ENCODE measurements around the gene DYNC1I1. TPM values are rescaled to one million over a fixed set of nuclear protein-coding genes. Genes with fewer than 3 reads are reported as not detected.

Gene DYNC1I1
- total RNA-seq, 1 experiment from 2014 or later, result 8.3 TPM

GRCh38 chr7:95804052-95804451 is 31.7 kb downstream of the DYNC1I1 start:
- TF ChIP-seq CTCF (IDR thresholded peaks at IDR 0.05; ENCODE audit: insufficient read depth in 1 of 2, low read depth in 1 of 2, low read length in 1 of 2, severe bottlenecking in 1 of 2, unreplicated experiment in 1 of 2), result no peak
- H3K36me3 ChIP-seq (ENCODE audit: control insufficient read depth, insufficient read depth, low read length), result no peaks in the 10 kb centered on the region
- H3K27ac Mint-ChIP-seq (ENCODE audit: unreplicated experiment), result no peak overlapping the region
- no peaks in the 10 kb centered on the region for H3K4me1 Mint-ChIP-seq (ENCODE audit: low read depth, unreplicated experiment)
- no peaks in the 10 kb centered on the region for H3K9me3 Mint-ChIP-seq (ENCODE audit: unreplicated experiment)
- H3K27me3 ChIP-seq (replicated peaks; ENCODE audit: control insufficient read depth, insufficient read depth, low read length), result no peaks in the 10 kb centered on the region; the same call in 1 of the 2 replicates
- intact Hi-C loops (cut with micrococcal nuclease; ENCODE audit: unreplicated experiment), result no loop called here
- DNase-seq, result no peak
- ChIA-PET CTCF (no interaction called here), POLR2A (no interaction called here)
- H3K4me1 ChIP-seq, result no peaks in the 10 kb centered on the region
- no peaks in the 10 kb centered on the region for H3K36me3 Mint-ChIP-seq (ENCODE audit: insufficient read depth, unreplicated experiment)
- no peak overlapping the region for H3K4me3 ChIP-seq (ENCODE audit: low read depth, low read length)
- BruUV-seq (replicated peaks), result no TSS peak
- H3K27me3 Mint-ChIP-seq (ENCODE audit: insufficient read depth, unreplicated experiment), result peaks cover 30% of the 10 kb centered on the region
- H3K9me3 ChIP-seq, result no peaks in the 10 kb centered on the region
- no peak overlapping the region for H3K4me3 Mint-ChIP-seq (ENCODE audit: unreplicated experiment)

GRCh38 chr7:95805909-95806308 is 33.6 kb downstream of the DYNC1I1 start:
- Mint-ChIP-seq H3K4me3 (ENCODE audit: unreplicated experiment) (no peak overlapping the region), H3K4me1 (ENCODE audit: low read depth, unreplicated experiment) (no peaks in the 10 kb centered on the region), H3K9me3 (ENCODE audit: unreplicated experiment) (no peaks in the 10 kb centered on the region), H3K27ac (ENCODE audit: unreplicated experiment) (no peak overlapping the region), H3K27me3 (ENCODE audit: insufficient read depth, unreplicated experiment) (peaks cover 21% of the 10 kb centered on the region), H3K36me3 (ENCODE audit: insufficient read depth, unreplicated experiment) (no peaks in the 10 kb centered on the region)
- Histone ChIP-seq H3K4me1 (no peaks in the 10 kb centered on the region), H3K4me3 (ENCODE audit: low read depth, low read length) (no peak overlapping the region), H3K9me3 (no peaks in the 10 kb centered on the region), H3K36me3 (ENCODE audit: control insufficient read depth, insufficient read depth, low read length) (no peaks in the 10 kb centered on the region), H3K27me3 (replicated peaks; ENCODE audit: control insufficient read depth, insufficient read depth, low read length) (no peaks in the 10 kb centered on the region; the same call in 1 of the 2 replicates)
- no peak for DNase-seq
- CTCF ChIA-PET, result no interaction called here
- POLR2A ChIA-PET, result no interaction called here
- no peak for TF ChIP-seq CTCF (IDR thresholded peaks at IDR 0.05; ENCODE audit: insufficient read depth in 1 of 2, low read depth in 1 of 2, low read length in 1 of 2, severe bottlenecking in 1 of 2, unreplicated experiment in 1 of 2)
- no TSS peak for BruUV-seq (replicated peaks)
- intact Hi-C loops (cut with micrococcal nuclease; ENCODE audit: unreplicated experiment), result no loop called here

- Mint-ChIP-seq H3K4me1 (ENCODE audit: low read depth, unreplicated experiment) (no peaks in the 10 kb centered on the region), H3K36me3 (ENCODE audit: insufficient read depth, unreplicated experiment) (no peaks in the 10 kb centered on the region), H3K4me3 (ENCODE audit: unreplicated experiment) (no peak overlapping the region), H3K9me3 (ENCODE audit: unreplicated experiment) (no peaks in the 10 kb centered on the region), H3K27ac (ENCODE audit: unreplicated experiment) (no peak overlapping the region), H3K27me3 (ENCODE audit: insufficient read depth, unreplicated experiment) (peaks cover 10% of the 10 kb centered on the region)
- no peaks in the 10 kb centered on the region for H3K36me3 ChIP-seq (ENCODE audit: control insufficient read depth, insufficient read depth, low read length)
- H3K4me1 ChIP-seq, result no peaks in the 10 kb centered on the region
- H3K4me3 ChIP-seq (ENCODE audit: low read depth, low read length), result no peak overlapping the region
- H3K27me3 ChIP-seq (replicated peaks; ENCODE audit: control insufficient read depth, insufficient read depth, low read length), result no peaks in the 10 kb centered on the region
- intact Hi-C loops (cut with micrococcal nuclease; ENCODE audit: unreplicated experiment), result no loop called here
- no peak for TF ChIP-seq CTCF (IDR thresholded peaks at IDR 0.05; ENCODE audit: insufficient read depth in 1 of 2, low read depth in 1 of 2, low read length in 1 of 2, severe bottlenecking in 1 of 2, unreplicated experiment in 1 of 2)
- ChIA-PET POLR2A (no interaction called here), CTCF (no interaction called here)
- no peak for DNase-seq
- no TSS peak for BruUV-seq (replicated peaks)
- no peaks in the 10 kb centered on the region for H3K9me3 ChIP-seq
These were observed 36.0 kb downstream of the DYNC1I1 start for GRCh38 chr7:95808396-95808795.

Measured in Caco-2 (cell line).